K562 (cell line): ENCODE measurements around the gene MYO3B. TPM values are rescaled to one million over a fixed set of nuclear protein-coding genes. Genes with fewer than 3 reads are reported as not detected.

Experiments
- ATAC-seq: fragments of 200-7000 bp; cut with Tn5 transposase; 3 replicates; pipeline ENCODE4 v1.9.1; 2020; ENCODE audit warnings: moderate library complexity
- BruUV-seq: library from RNA; stranded (reverse); fragments of 400-500 nt; replicated peaks from 2 replicates; lab custom pipeline; 2021; lab: Mats Ljungman, UMichigan
- CTCF ChIA-PET: fragments of 300-600 bp; formaldehyde crosslinking; extraction: SDS; loops from one replicate; lab custom pipeline; 2021; ENCODE audit warnings: low intra/inter-chr PET ratio; lab: Yijun Ruan, JAX
- POLR2A ChIA-PET: fragments of 300-600, 350-650 bp; sonication (Branson Sonifier 250); formaldehyde crosslinking; extraction: SDS; loops from one replicate; lab custom pipeline; 2021; ENCODE audit warnings: antibody characterized with exemption, inconsistent platforms; lab: Yijun Ruan, JAX
- DNase-seq, 4 experiments: peaks; one replicate each; pipeline versions ENCODE4 v3.0.0 to v3.0.0-alpha.2; 2011 to 2018; ENCODE audit warnings: low spot score in 3 of 4, mixed read lengths in 3 of 4; ENCODE audit errors: extremely low read depth in 1 of 4
- FAIRE-seq: peaks from 2 replicates; lab custom pipeline; 2011; peaks lifted over from hg19 to GRCh38; lab: Jason Lieb, UNC
- H2AFZ ChIP-seq: 2 replicates; pipeline ENCODE4 v1.6.0; 2011; ENCODE audit warnings: low read depth, low read length, control low read depth, inconsistent platforms
- H3K27ac ChIP-seq: fragments of 200-600 bp; 3 replicates; pipeline ENCODE4 v1.8.0; 2011; ENCODE audit warnings: low read depth, mild to moderate bottlenecking, control low read depth, inconsistent platforms, low read length, moderate library complexity, mixed read lengths; ENCODE audit errors: extremely low read depth
- H3K27me3 ChIP-seq, 2 experiments: fragments of 300-600 bp in 1 of 2; 2 replicates in 1 of 2; 3 replicates in 1 of 2; pipeline versions ENCODE4 v1.6.0 to v1.8.0; 2011; ENCODE audit warnings: inconsistent platforms in 2 of 2, low read length in 2 of 2, mild to moderate bottlenecking in 1 of 2, mixed read lengths in 1 of 2, moderate library complexity in 1 of 2; ENCODE audit not compliant: control insufficient read depth in 2 of 2, insufficient read depth in 2 of 2
- H3K36me3 ChIP-seq: fragments of 300-600 bp; 3 replicates; pipeline ENCODE4 v1.8.0; 2011; ENCODE audit warnings: mild to moderate bottlenecking, low read length, inconsistent platforms; ENCODE audit not compliant: control insufficient read depth, insufficient read depth
- H3K4me1 ChIP-seq, 2 experiments: fragments of 200-600 bp in 1 of 2; replicated peaks in 1 of 2; 2 replicates in 1 of 2; 3 replicates in 1 of 2; pipeline versions ENCODE4 v1.5.1 to v1.8.0; 2011; ENCODE audit warnings: inconsistent platforms in 2 of 2, low read length in 2 of 2, mild to moderate bottlenecking in 1 of 2, mixed read lengths in 1 of 2, moderate library complexity in 1 of 2; ENCODE audit not compliant: control insufficient read depth in 2 of 2, insufficient read depth in 2 of 2
- H3K4me2 ChIP-seq: 2 replicates; pipeline ENCODE4 v1.6.1; 2011; ENCODE audit warnings: low read length, control low read depth, inconsistent platforms, mixed read lengths; ENCODE audit not compliant: insufficient read depth
- H3K4me3 ChIP-seq: fragments of 200-600 bp; sonication (generic), shearing (Covaris generic); 2 replicates; pipeline ENCODE4 v1.5.1; 2016; ENCODE audit warnings: control low read depth, inconsistent platforms
- H3K79me2 ChIP-seq: fragments of 200-600 bp; 3 replicates; pipeline ENCODE4 v1.8.0; 2011; ENCODE audit warnings: low read length, inconsistent platforms; ENCODE audit not compliant: control insufficient read depth, insufficient read depth
- H3K9ac ChIP-seq, 2 experiments: 2 replicates each; pipeline versions ENCODE4 v1.6.0 to v1.6.1; 2011; ENCODE audit warnings: low read depth in 2 of 2, low read length in 2 of 2, control low read depth in 1 of 2, inconsistent platforms in 1 of 2, mild to moderate bottlenecking in 1 of 2, mixed read lengths in 1 of 2; ENCODE audit not compliant: insufficient read depth in 1 of 2
- H3K9me1 ChIP-seq: one replicate; pipeline ENCODE4 v1.6.0; 2011; ENCODE audit warnings: inconsistent platforms, mild to moderate bottlenecking, low read length, moderate library complexity; ENCODE audit not compliant: control insufficient read depth, insufficient read depth
- H3K9me3 ChIP-seq: replicated peaks from 2 replicates; pipeline ENCODE4 v1.5.1; 2011; ENCODE audit warnings: low read depth, low read length, inconsistent platforms; ENCODE audit not compliant: control insufficient read depth, insufficient read depth
- H4K20me1 ChIP-seq: replicated peaks from 2 replicates; pipeline ENCODE4 v1.6.1; 2011; ENCODE audit warnings: low read length, inconsistent platforms, mixed read lengths; ENCODE audit not compliant: control insufficient read depth, insufficient read depth
- BACH1 ChIP-seq: fragments of 200-800 bp; sonication (Bioruptor generic); IDR thresholded peaks from 2 replicates; pipeline ENCODE4 v1.6.1; 2016; ENCODE audit warnings: missing genetic modification characterization, missing compliant biosample characterization
- CBFA2T3 ChIP-seq: fragments of 450-650 bp; IDR thresholded peaks from 2 replicates; pipeline ENCODE4 v1.6.1; 2017
- CTBP1 ChIP-seq: fragments of 450-650 bp; IDR thresholded peaks from 2 replicates; pipeline ENCODE4 v1.6.1; 2016; ENCODE audit warnings: borderline replicate concordance
- ESRRA ChIP-seq: fragments of 450-650 bp; IDR thresholded peaks from 2 replicates; pipeline ENCODE4 v1.6.1; 2014; ENCODE audit warnings: low read depth, mild to moderate bottlenecking, moderate library complexity, borderline replicate concordance
- NR2C2 ChIP-seq, 2 experiments: fragments of 200-800 bp in 1 of 2; sonication (Bioruptor generic) in 1 of 2; sonication (generic) in 1 of 2; formaldehyde crosslinking in 1 of 2; IDR thresholded peaks; 2 replicates each; pipeline versions ENCODE4 v1.6.1 to v1.8.0; 2016 to 2022; ENCODE audit warnings: mild to moderate bottlenecking in 1 of 2, missing compliant biosample characterization in 1 of 2, missing genetic modification characterization in 1 of 2, missing genetic modification reagents in 1 of 2
- SPI1 ChIP-seq: IDR thresholded peaks from 2 replicates; pipeline ENCODE4 v1.6.1; 2011; ENCODE audit warnings: low read depth, low read length, control low read depth, borderline replicate concordance
- STAG1 ChIP-seq: sonication (generic); formaldehyde crosslinking; IDR thresholded peaks from 2 replicates; pipeline ENCODE4 v1.5.0; 2020; ENCODE audit warnings: missing genetic modification reagents, borderline replicate concordance
- ZEB2 ChIP-seq: fragments of 450-650 bp; IDR thresholded peaks from 2 replicates; pipeline ENCODE4 v1.6.1; 2016
- WGBS: fragments of 100-300 bp; shearing (Covaris generic); methylation state at CpG from one replicate; pipeline ENCODE4 v1.1.6; 2016; ENCODE audit warnings: low coverage, mixed read lengths; ENCODE audit not compliant: insufficient coverage; ENCODE audit errors: missing lambda C conversion rate; 5-methylcytosine and 5-hydroxymethylcytosine counted together
- in situ Hi-C: fragments of 300-500 bp; cut with MboI; formaldehyde crosslinking; loops from 4 replicates; pipeline ENCODE4 v1.15.0; 2018; ENCODE audit warnings: inconsistent platforms, mixed read lengths
- intact Hi-C: fragments of 100-400 bp; cut with micrococcal nuclease; formaldehyde crosslinking; loops from 2 replicates; pipeline ENCODE4 v1.14.2; 2022
- polyA plus RNA-seq, 8 experiments: library from polyadenylated mRNA; depleted of rRNA in 4 of 8; stranded (reverse) in 5 of 8; unstranded in 3 of 8; fragments of >200 nt; fragmentation: Nextera tagmentation in 2 of 8; fragmentation: Illumina TruSeq in 1 of 8; extraction: Ambion mirVana in 2 of 8; extraction: Trizol in 1 of 8; gene quantifications; 2 replicates each; pipeline versions ENCODE4 v1.2.1 to v1.2.3, GENCODE V29; 2011 to 2014; ENCODE audit warnings: inconsistent platforms in 1 of 8, missing spikeins in 1 of 8
- total RNA-seq, 7 experiments: library from RNA; depleted of rRNA in 6 of 7; stranded (reverse); fragments of >200 nt in 6 of 7; fragmentation: Illumina TruSeq in 2 of 7; extraction: Trizol in 2 of 7; gene quantifications; 2 replicates each; pipeline versions ENCODE4 v1.2.1 to v1.2.3, GENCODE V29; 2011 to 2021; ENCODE audit warnings: low replicate concordance in 1 of 7
- TF ChIP-seq, protein P1 (sequence below), 2 experiments: fragments of 200-800 bp in 1 of 2; sonication (Bioruptor generic) in 1 of 2; sonication (generic) in 1 of 2; formaldehyde crosslinking in 1 of 2; IDR thresholded peaks in 1 of 2; conservative IDR thresholded peaks in 1 of 2; 2 replicates each; pipeline versions ENCODE4 v1.5.0 to v1.6.1; 2016 to 2020; ENCODE audit warnings: missing compliant biosample characterization in 1 of 2, missing genetic modification characterization in 1 of 2, missing genetic modification reagents in 1 of 2
- TF ChIP-seq, protein P2 (sequence below), 2 experiments: IDR thresholded peaks; 2 replicates each; pipeline ENCODE4 v1.6.1; 2012; ENCODE audit warnings: improper control_type of control experiment in 2 of 2, low read depth in 2 of 2, low read length in 2 of 2, borderline replicate concordance in 1 of 2

The MYO3B gene
- total and polyA plus RNA-seq, 9 of the 15 experiments (the other 6 are each of a cell fraction or from before 2014, with no cell fraction given) = 2.7 to 6.5 (median 3.6) TPM

DNA sequence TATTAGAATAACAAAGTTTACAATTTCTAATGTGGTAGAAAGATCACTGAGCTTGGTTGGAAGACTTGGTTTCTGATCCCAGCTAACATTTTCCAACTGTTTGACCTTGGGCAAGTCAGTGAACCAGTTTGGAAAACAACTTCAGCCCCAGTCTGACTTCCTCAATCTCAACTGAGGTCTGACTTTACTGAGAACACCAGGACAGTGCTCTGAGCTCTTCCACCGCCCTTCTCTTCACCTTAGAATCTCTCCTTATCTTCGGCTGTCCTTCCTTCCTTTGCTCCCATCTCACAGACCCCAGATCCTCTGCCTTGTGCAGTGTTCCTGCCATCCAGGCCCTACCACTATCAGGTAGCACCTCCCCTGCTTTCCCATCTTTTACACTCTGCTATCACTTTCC is 343.4 kb downstream of the MYO3B start:
- 0 out of 3 replicates have a peak overlapping the region, but pooled peaks have one; percentile 5 for H3K27ac ChIP-seq
- H3K79me2 ChIP-seq = no peaks in the 10 kb centered on the region
- H4K20me1 ChIP-seq = no peaks in the 10 kb centered on the region; the same call in 1 of the 2 replicates
- 0% methylated on average over 2 of the region's 2 CpGs for WGBS
- no peak overlapping the region for H3K4me2 ChIP-seq
- ChIA-PET CTCF (no interaction called here), POLR2A (interaction anchor here (1.0 to 1.8 kb wide), 4 partner anchors 9 to 20 kb away, joined by 3 to 8 read pairs (median 4); no protein-coding TSS in a partner anchor)
- TF ChIP-seq NR2C2 (CRISPR knock-in tag; IDR thresholded peaks at IDR 0.05) = no peak
- 0 out of 2 replicates have a peak, but pooled peaks have one; percentile 11 for TF ChIP-seq NR2C2 (tag; IDR thresholded peaks at IDR 0.05)
- TF ChIP-seq STAG1 = no peak
- peak; percentile 22; the same call in 1 of the 2 replicates for TF ChIP-seq CBFA2T3
- peak; percentile 22; the same call in 1 of the 2 replicates for TF ChIP-seq CTBP1
- TF ChIP-seq ESRRA = peak; percentile 79
- TF ChIP-seq, protein P1, sequence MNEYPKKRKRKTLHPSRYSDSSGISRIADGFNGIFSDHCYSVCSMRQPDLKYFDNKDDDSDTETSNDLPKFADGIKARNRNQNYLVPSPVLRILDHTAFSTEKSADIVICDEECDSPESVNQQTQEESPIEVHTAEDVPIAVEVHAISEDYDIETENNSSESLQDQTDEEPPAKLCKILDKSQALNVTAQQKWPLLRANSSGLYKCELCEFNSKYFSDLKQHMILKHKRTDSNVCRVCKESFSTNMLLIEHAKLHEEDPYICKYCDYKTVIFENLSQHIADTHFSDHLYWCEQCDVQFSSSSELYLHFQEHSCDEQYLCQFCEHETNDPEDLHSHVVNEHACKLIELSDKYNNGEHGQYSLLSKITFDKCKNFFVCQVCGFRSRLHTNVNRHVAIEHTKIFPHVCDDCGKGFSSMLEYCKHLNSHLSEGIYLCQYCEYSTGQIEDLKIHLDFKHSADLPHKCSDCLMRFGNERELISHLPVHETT (CRISPR knock-in tag; conservative IDR thresholded peaks at IDR 0.05 in 1 of 2, IDR thresholded peaks at IDR 0.05 in 1 of 2) = 0 out of 4 replicates have a peak, but pooled peaks of 1 of the 2 experiments have one; percentile 39
- TF ChIP-seq SPI1 = peak; percentile 72; the same call in 1 of the 2 replicates
- 0 out of 2 replicates have a peak, but pooled peaks have one; percentile 23 for TF ChIP-seq ZEB2
- TF ChIP-seq BACH1 (tag) = no peak
- TF ChIP-seq, protein P2, sequence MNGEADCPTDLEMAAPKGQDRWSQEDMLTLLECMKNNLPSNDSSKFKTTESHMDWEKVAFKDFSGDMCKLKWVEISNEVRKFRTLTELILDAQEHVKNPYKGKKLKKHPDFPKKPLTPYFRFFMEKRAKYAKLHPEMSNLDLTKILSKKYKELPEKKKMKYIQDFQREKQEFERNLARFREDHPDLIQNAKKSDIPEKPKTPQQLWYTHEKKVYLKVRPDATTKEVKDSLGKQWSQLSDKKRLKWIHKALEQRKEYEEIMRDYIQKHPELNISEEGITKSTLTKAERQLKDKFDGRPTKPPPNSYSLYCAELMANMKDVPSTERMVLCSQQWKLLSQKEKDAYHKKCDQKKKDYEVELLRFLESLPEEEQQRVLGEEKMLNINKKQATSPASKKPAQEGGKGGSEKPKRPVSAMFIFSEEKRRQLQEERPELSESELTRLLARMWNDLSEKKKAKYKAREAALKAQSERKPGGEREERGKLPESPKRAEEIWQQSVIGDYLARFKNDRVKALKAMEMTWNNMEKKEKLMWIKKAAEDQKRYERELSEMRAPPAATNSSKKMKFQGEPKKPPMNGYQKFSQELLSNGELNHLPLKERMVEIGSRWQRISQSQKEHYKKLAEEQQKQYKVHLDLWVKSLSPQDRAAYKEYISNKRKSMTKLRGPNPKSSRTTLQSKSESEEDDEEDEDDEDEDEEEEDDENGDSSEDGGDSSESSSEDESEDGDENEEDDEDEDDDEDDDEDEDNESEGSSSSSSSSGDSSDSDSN (IDR thresholded peaks at IDR 0.05; ENCODE audit: borderline replicate concordance in 1 of 2, low read depth in 2 of 2, low read length in 2 of 2) = peak in 1 of 2 experiments; percentile 75; a peak in 1 of 4 replicates
- H3K9me3 ChIP-seq = no peaks in the 10 kb centered on the region
- ATAC-seq (peak; percentile 53; the same call in 2 of the 3 replicates), DNase-seq (no peak), FAIRE-seq (no peak)
- BruUV-seq = no TSS peak
- H3K4me3 ChIP-seq = no peak overlapping the region
- intact Hi-C loops (loop anchor here (10.0 kb wide), 1 partner anchor 294 kb away; the partner anchor contains the start of gene GAD1), in situ Hi-C loops (no loop called here)
- no peaks in the 10 kb centered on the region; a peak in 2 of 5 replicates for H3K27me3 ChIP-seq
- H3K9me1 ChIP-seq = no peaks in the 10 kb centered on the region
- no peak overlapping the region for H3K9ac ChIP-seq
- no peak overlapping the region for H2AFZ ChIP-seq
- H3K36me3 ChIP-seq = no peaks in the 10 kb centered on the region
- no peaks in the 10 kb centered on the region; a peak in 1 of 5 replicates for H3K4me1 ChIP-seq
